Esophagus squamous epithelium (tissue), 4 donors: Measurements from ENCODE around the gene TMTC2.

Experiments
- POLR2A ChIP-seq, 4 donors: fragments of 450-650 bp; IDR thresholded peaks; one replicate each; pipeline ENCODE4 v1.6.1; 2017; ENCODE audit warnings: antibody characterized with exemption in 4 of 4, mild to moderate bottlenecking in 4 of 4, moderate library complexity in 3 of 4
- TF ChIP-seq, protein P1 (sequence below), 6 experiments: fragments of 450-650 bp in 4 of 6; fragments of 200-600 bp in 2 of 6; sonication (generic) in 2 of 6; IDR thresholded peaks; one replicate each; pipeline ENCODE4 v1.5.1; 2016 to 2019; ENCODE audit warnings: antibody characterized with exemption in 6 of 6, mild to moderate bottlenecking in 4 of 6, moderate library complexity in 4 of 6

DNA sequence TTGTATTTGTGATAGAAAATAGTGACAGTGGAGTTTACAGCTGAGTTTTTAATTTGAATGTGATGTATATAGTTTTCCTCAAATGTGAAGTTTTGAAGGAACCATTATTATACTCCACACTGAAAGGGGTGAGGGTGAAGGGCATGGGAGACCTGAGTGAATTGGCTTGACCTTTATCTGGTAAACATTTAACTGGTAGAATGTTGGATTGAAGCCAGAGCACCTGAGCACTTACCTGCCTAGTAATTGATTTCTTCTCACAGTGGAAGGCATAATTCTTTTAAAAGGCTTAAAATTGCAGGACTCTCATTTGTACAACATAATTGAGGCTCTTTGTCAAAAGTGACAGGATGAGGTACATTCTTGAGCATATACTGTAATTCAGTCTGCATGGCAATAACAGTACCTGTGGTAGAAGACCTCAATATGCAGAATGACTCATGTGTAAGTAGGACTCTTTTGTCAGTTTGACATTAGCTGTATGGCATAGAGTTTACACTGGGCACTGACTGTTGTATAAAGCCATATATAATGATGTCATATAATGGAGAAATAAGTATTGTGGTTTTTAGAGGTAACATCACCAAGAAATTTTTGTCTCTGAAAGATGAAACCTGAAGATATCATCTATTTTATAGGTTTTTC is 309.6 kb downstream of the TMTC2 start:
- TF ChIP-seq, protein P1, sequence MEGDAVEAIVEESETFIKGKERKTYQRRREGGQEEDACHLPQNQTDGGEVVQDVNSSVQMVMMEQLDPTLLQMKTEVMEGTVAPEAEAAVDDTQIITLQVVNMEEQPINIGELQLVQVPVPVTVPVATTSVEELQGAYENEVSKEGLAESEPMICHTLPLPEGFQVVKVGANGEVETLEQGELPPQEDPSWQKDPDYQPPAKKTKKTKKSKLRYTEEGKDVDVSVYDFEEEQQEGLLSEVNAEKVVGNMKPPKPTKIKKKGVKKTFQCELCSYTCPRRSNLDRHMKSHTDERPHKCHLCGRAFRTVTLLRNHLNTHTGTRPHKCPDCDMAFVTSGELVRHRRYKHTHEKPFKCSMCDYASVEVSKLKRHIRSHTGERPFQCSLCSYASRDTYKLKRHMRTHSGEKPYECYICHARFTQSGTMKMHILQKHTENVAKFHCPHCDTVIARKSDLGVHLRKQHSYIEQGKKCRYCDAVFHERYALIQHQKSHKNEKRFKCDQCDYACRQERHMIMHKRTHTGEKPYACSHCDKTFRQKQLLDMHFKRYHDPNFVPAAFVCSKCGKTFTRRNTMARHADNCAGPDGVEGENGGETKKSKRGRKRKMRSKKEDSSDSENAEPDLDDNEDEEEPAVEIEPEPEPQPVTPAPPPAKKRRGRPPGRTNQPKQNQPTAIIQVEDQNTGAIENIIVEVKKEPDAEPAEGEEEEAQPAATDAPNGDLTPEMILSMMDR (IDR thresholded peaks at IDR 0.05): no peak
- TF ChIP-seq POLR2A (IDR thresholded peaks at IDR 0.05): no peak
